SK-N-MC (cell line): ENCODE results near the gene FGF13.

Source experiments
- EZH2 ChIP-seq: fragments of 200-600 bp; sonication (generic); IDR thresholded peaks from one replicate; pipeline ENCODE4 v1.6.1; 2017; ENCODE audit warnings: antibody characterized with exemption
- POLR2AphosphoS5 ChIP-seq: IDR thresholded peaks from 2 replicates; pipeline ENCODE4 v1.6.1; 2012; ENCODE audit warnings: mild to moderate bottlenecking, low read depth, low read length, borderline replicate concordance

DNA sequence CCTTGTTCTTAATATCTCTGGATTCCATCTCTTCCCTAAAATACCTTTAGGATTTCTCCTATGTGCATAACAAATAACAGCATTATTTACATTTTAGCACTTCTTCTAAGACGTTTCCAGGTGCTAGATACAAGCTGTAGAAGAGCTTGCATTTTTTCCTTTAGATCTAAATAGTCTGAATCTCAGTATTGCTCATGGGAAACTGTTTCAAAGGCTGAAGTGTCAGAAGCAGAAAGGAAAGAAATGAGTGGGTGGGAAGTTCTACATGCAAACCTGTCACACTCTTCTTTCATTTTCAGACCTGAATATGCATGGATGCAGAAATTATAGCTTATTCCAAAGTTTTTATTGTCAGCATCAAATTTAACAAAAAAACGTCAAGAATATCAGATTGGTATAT is 41.8 kb downstream of the FGF13 start:
- TF ChIP-seq EZH2 (no peak), POLR2AphosphoS5 (no peak)
